GM23338 (cell line): ENCODE results near the gene EMID1. TPM values are rescaled to one million over a fixed set of nuclear protein-coding genes. Genes with fewer than 3 reads are reported as not detected.

Experiments
- ATAC-seq: fragments of 200-7000 bp; cut with Tn5 transposase; 3 replicates; pipeline ENCODE4 v1.9.1; 2020
- DNase-seq: peaks from one replicate; pipeline ENCODE4 v3.0.0-alpha.2; 2015; ENCODE audit warnings: low spot score
- H2AFZ ChIP-seq: fragments of 200-600 bp; sonication (generic); 2 replicates; pipeline ENCODE4 v1.8.0; 2016; ENCODE audit warnings: antibody characterized with exemption, mild to moderate bottlenecking, moderate library complexity
- H3F3A ChIP-seq: fragments of 200-600 bp; sonication (generic); replicated peaks from 2 replicates; pipeline ENCODE4 v1.8.0; 2017; ENCODE audit warnings: antibody characterized with exemption, mixed run types, low read depth
- H3K27ac ChIP-seq: fragments of 200-600 bp; sonication (generic); 2 replicates; pipeline ENCODE4 v1.6.1; 2016; ENCODE audit warnings: low read depth
- H3K27me3 ChIP-seq: fragments of 200-600 bp; sonication (generic); 2 replicates; pipeline ENCODE4 v1.8.0; 2016; ENCODE audit warnings: mild to moderate bottlenecking, mixed run types, moderate library complexity; ENCODE audit not compliant: insufficient read depth
- H3K36me3 ChIP-seq: fragments of 200-600 bp; sonication (generic); 2 replicates; pipeline ENCODE4 v1.8.0; 2016; ENCODE audit warnings: mild to moderate bottlenecking; ENCODE audit not compliant: insufficient read depth
- H3K4me1 ChIP-seq: fragments of 200-600 bp; sonication (generic); 2 replicates; pipeline ENCODE4 v1.8.0; 2016; ENCODE audit warnings: mild to moderate bottlenecking, moderate library complexity; ENCODE audit not compliant: insufficient read depth
- H3K4me2 ChIP-seq: fragments of 200-600 bp; sonication (generic); 2 replicates; pipeline ENCODE4 v1.7.1; 2017; ENCODE audit warnings: mixed run types
- H3K4me3 ChIP-seq: fragments of 200-600 bp; sonication (generic); 2 replicates; pipeline ENCODE4 v1.6.1; 2016; ENCODE audit warnings: mixed run types
- H3K79me2 ChIP-seq: fragments of 200-600 bp; sonication (generic); replicated peaks from 2 replicates; pipeline ENCODE4 v1.8.0; 2017; ENCODE audit warnings: mild to moderate bottlenecking; ENCODE audit not compliant: insufficient read depth
- H3K9me2 ChIP-seq: fragments of 200-600 bp; sonication (generic); 2 replicates; pipeline ENCODE4 v1.8.0; 2017; ENCODE audit not compliant: insufficient read depth
- H4K20me1 ChIP-seq: fragments of 200-600 bp; sonication (generic); replicated peaks from 2 replicates; pipeline ENCODE4 v1.8.0; 2017; ENCODE audit warnings: mild to moderate bottlenecking; ENCODE audit not compliant: insufficient read depth
- H3K27ac Mint-ChIP-seq: 2 replicates; pipeline ENCODE4 v1.8.0; 2020; ENCODE audit warnings: inconsistent platforms, mild to moderate bottlenecking, moderate library complexity, mixed read lengths
- H3K27me3 Mint-ChIP-seq: 3 replicates; pipeline ENCODE4 v1.8.0; 2022; ENCODE audit warnings: low read depth, mild to moderate bottlenecking, moderate library complexity, mixed read lengths, inconsistent platforms; ENCODE audit not compliant: insufficient read depth, poor library complexity
- H3K36me3 Mint-ChIP-seq: 3 replicates; pipeline ENCODE4 v1.8.0; 2021; ENCODE audit warnings: low read depth, mild to moderate bottlenecking, inconsistent platforms, moderate library complexity, mixed read lengths
- H3K4me1 Mint-ChIP-seq: 3 replicates; pipeline ENCODE4 v1.8.0; 2020; ENCODE audit warnings: mild to moderate bottlenecking, inconsistent platforms, mixed read lengths
- H3K4me3 Mint-ChIP-seq: 3 replicates; pipeline ENCODE4 v1.8.0; 2021; ENCODE audit warnings: moderate library complexity, mild to moderate bottlenecking, inconsistent platforms, mixed read lengths
- H3K9me3 Mint-ChIP-seq: 3 replicates; pipeline ENCODE4 v1.8.0; 2020; ENCODE audit warnings: moderate library complexity, mild to moderate bottlenecking, inconsistent platforms, mixed read lengths
- CREB1 ChIP-seq: fragments of 250-450 bp; sonication (Bioruptor Pico); IDR thresholded peaks from 2 replicates; pipeline ENCODE4 v1.5.0; 2020; ENCODE audit warnings: low read depth, mild to moderate bottlenecking, moderate library complexity
- NANOG ChIP-seq: IDR thresholded peaks from 2 replicates; pipeline ENCODE4 v1.6.1; 2016; ENCODE audit warnings: antibody characterized with exemption, borderline replicate concordance
- ZNF114 ChIP-seq: fragments of 250-450 bp; sonication (Bioruptor Pico); IDR thresholded peaks from 2 replicates; pipeline ENCODE4 v1.5.0; 2020; ENCODE audit warnings: mild to moderate bottlenecking, moderate library complexity
- ZNF331 ChIP-seq: fragments of 250-450 bp; sonication (Bioruptor Pico); IDR thresholded peaks from 2 replicates; pipeline ENCODE4 v1.5.0; 2020; ENCODE audit warnings: low read depth, mild to moderate bottlenecking, moderate library complexity
- polyA plus RNA-seq: library from polyadenylated mRNA; unstranded; fragments of >200 nt; fragmentation: Nextera tagmentation; extraction: Ambion mirVana; gene quantifications from 2 replicates; pipeline ENCODE4 v1.2.1, GENCODE V29; 2016
- total RNA-seq: library from RNA; depleted of rRNA; stranded (reverse); fragments of >200 nt; shearing (Covaris generic); gene quantifications from 2 replicates; pipeline ENCODE4 v1.2.3, GENCODE V29; 2014
- TF ChIP-seq, protein P1 (sequence below): IDR thresholded peaks from one replicate; pipeline ENCODE4 v1.6.1; 2018; ENCODE audit warnings: antibody characterized with exemption; ENCODE audit not compliant: unreplicated experiment
- TF ChIP-seq, protein P2 (sequence below): IDR thresholded peaks from 2 replicates; pipeline ENCODE4 v1.6.1; 2016; ENCODE audit warnings: antibody characterized with exemption
- TF ChIP-seq, protein P3 (sequence below), 2 experiments: fragments of 200-600 bp in 1 of 2; sonication (generic) in 1 of 2; conservative IDR thresholded peaks; 2 replicates each; pipeline versions ENCODE4 v1.5.1 to v1.6.1; 2016 to 2017; ENCODE audit warnings: antibody characterized with exemption in 2 of 2, low read depth in 2 of 2, mild to moderate bottlenecking in 2 of 2, moderate library complexity in 1 of 2
- TF ChIP-seq, protein P4 (sequence below): fragments of 250-450 bp; sonication (Bioruptor Pico); IDR thresholded peaks from 2 replicates; pipeline ENCODE4 v1.5.0; 2020; ENCODE audit warnings: mild to moderate bottlenecking, moderate library complexity

Gene EMID1
- total and polyA plus RNA-seq, 2 experiments from 2014 or later: 3.0 to 13.4 TPM

DNA sequence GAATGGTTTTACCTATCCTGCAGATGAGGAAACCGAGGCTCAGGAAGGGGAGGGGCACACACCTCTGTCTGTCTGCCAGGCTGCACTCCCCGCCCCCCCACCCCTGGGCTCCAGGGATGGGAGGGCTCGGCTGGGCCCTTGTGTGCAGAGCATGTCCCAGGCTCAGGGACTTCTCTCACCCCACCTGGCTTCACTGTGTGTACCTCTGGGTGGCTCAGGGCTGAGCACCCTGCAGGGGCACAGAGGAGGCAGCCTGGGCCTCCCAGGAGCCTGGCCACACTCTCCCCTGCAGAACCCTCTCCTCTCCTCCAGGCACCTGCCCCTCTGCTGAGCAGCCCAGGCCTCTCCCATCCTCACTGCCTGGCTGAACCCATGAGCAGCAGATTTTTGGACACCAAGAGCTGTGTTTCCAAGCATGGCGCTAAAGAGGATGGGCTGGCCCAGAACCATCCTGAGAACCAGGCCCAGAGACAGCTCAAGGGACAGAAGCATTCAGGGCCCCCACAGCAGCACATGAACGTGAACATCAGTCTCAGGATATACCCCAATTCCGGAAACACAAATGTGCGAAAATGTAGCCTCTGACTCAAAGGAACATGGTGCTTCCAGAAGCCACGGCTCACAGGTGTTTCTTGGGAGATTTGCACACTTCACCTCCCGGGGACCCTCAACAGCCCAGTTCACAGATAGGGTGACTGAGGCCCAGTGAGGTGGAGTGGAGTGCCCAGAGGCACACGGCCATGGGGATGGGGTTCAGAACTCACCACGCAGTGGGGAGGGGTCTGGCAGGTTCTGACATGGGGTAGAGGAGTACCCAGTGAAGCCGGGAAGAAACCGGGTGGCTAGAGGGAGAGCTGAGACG is 10.5 kb downstream of the EMID1 start (continued):
- no peak for TF ChIP-seq ZNF331 (CRISPR knock-in tag)
- TF ChIP-seq, protein P1, sequence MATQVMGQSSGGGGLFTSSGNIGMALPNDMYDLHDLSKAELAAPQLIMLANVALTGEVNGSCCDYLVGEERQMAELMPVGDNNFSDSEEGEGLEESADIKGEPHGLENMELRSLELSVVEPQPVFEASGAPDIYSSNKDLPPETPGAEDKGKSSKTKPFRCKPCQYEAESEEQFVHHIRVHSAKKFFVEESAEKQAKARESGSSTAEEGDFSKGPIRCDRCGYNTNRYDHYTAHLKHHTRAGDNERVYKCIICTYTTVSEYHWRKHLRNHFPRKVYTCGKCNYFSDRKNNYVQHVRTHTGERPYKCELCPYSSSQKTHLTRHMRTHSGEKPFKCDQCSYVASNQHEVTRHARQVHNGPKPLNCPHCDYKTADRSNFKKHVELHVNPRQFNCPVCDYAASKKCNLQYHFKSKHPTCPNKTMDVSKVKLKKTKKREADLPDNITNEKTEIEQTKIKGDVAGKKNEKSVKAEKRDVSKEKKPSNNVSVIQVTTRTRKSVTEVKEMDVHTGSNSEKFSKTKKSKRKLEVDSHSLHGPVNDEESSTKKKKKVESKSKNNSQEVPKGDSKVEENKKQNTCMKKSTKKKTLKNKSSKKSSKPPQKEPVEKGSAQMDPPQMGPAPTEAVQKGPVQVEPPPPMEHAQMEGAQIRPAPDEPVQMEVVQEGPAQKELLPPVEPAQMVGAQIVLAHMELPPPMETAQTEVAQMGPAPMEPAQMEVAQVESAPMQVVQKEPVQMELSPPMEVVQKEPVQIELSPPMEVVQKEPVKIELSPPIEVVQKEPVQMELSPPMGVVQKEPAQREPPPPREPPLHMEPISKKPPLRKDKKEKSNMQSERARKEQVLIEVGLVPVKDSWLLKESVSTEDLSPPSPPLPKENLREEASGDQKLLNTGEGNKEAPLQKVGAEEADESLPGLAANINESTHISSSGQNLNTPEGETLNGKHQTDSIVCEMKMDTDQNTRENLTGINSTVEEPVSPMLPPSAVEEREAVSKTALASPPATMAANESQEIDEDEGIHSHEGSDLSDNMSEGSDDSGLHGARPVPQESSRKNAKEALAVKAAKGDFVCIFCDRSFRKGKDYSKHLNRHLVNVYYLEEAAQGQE: no peak
- TF ChIP-seq, protein P2, sequence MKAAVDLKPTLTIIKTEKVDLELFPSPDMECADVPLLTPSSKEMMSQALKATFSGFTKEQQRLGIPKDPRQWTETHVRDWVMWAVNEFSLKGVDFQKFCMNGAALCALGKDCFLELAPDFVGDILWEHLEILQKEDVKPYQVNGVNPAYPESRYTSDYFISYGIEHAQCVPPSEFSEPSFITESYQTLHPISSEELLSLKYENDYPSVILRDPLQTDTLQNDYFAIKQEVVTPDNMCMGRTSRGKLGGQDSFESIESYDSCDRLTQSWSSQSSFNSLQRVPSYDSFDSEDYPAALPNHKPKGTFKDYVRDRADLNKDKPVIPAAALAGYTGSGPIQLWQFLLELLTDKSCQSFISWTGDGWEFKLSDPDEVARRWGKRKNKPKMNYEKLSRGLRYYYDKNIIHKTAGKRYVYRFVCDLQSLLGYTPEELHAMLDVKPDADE: no peak
- TF ChIP-seq ZNF114 (CRISPR knock-in tag): no peak
- no peak for TF ChIP-seq CREB1 (CRISPR knock-in tag)
- no peak for TF ChIP-seq NANOG
- TF ChIP-seq, protein P3, sequence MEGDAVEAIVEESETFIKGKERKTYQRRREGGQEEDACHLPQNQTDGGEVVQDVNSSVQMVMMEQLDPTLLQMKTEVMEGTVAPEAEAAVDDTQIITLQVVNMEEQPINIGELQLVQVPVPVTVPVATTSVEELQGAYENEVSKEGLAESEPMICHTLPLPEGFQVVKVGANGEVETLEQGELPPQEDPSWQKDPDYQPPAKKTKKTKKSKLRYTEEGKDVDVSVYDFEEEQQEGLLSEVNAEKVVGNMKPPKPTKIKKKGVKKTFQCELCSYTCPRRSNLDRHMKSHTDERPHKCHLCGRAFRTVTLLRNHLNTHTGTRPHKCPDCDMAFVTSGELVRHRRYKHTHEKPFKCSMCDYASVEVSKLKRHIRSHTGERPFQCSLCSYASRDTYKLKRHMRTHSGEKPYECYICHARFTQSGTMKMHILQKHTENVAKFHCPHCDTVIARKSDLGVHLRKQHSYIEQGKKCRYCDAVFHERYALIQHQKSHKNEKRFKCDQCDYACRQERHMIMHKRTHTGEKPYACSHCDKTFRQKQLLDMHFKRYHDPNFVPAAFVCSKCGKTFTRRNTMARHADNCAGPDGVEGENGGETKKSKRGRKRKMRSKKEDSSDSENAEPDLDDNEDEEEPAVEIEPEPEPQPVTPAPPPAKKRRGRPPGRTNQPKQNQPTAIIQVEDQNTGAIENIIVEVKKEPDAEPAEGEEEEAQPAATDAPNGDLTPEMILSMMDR (conservative IDR thresholded peaks at IDR 0.05; ENCODE audit: low read depth in 2 of 2): no peak

DNA sequence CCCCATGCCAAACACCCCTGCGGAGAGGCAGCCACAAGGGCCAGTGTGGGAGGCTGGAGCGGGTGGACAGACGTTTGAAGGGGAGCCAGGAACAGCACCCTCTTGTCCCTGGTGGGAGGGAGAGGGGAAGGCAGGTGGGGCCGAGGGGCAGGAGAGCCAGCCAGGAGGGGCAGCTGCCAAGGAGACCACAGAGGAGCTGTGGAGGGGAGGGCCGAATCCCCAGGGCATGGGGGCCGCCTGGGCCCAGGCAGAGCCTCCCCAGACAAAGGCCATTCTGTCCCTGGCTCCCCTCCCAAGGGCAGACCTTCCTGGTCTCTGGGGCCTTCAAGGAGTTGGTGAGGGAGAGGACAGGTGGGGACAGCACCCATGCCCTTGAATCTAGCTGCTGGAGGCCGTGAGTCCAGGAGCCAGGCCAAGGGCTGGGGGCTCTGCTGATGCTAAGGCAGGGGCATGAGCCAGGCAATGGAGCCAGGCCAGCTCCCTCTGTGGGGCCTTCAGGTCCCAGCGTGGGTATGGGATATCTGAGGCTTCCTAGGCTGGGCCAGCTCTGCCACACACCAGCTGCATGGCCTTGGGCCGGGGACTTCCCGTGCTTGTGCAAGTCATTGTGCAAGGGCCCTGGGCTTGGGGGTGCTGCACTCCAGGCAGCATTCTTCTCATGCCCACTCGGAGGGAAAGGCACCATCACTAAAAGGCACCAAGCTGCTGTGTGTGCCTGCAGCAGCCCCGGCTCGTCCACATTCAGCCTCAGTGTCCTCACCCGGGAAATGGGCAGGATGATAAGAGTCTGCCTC is 11.4 kb downstream of the EMID1 start:
- no peaks in the 10 kb centered on the region for H3K79me2 ChIP-seq
- H3K4me2 ChIP-seq: no peak overlapping the region
- Mint-ChIP-seq H3K4me3 (no peak overlapping the region), H3K4me1 (peaks cover 27% of the 10 kb centered on the region), H3K27ac (no peak overlapping the region), H3K9me3 (no peaks in the 10 kb centered on the region), H3K36me3 (no peaks in the 10 kb centered on the region), H3K27me3 (peaks cover 18% of the 10 kb centered on the region)
- ATAC-seq: no peak; the same call in 2 of the 3 replicates
- no peaks in the 10 kb centered on the region for H3K36me3 ChIP-seq
- no peak overlapping the region for H2AFZ ChIP-seq
- H3K27me3 ChIP-seq: no peaks in the 10 kb centered on the region
- H3K4me1 ChIP-seq: peaks cover 6% of the 10 kb centered on the region; the same call in 1 of the 2 replicates
- H3K27ac ChIP-seq: no peak overlapping the region
- H3F3A ChIP-seq: no peaks in the 10 kb centered on the region
- H3K9me2 ChIP-seq: no peaks in the 10 kb centered on the region
- DNase-seq: no peak
- H4K20me1 ChIP-seq: no peaks in the 10 kb centered on the region; the same call in 1 of the 2 replicates
- H3K4me3 ChIP-seq: no peak overlapping the region
- TF ChIP-seq, protein P2: no peak
- TF ChIP-seq, protein P4, sequence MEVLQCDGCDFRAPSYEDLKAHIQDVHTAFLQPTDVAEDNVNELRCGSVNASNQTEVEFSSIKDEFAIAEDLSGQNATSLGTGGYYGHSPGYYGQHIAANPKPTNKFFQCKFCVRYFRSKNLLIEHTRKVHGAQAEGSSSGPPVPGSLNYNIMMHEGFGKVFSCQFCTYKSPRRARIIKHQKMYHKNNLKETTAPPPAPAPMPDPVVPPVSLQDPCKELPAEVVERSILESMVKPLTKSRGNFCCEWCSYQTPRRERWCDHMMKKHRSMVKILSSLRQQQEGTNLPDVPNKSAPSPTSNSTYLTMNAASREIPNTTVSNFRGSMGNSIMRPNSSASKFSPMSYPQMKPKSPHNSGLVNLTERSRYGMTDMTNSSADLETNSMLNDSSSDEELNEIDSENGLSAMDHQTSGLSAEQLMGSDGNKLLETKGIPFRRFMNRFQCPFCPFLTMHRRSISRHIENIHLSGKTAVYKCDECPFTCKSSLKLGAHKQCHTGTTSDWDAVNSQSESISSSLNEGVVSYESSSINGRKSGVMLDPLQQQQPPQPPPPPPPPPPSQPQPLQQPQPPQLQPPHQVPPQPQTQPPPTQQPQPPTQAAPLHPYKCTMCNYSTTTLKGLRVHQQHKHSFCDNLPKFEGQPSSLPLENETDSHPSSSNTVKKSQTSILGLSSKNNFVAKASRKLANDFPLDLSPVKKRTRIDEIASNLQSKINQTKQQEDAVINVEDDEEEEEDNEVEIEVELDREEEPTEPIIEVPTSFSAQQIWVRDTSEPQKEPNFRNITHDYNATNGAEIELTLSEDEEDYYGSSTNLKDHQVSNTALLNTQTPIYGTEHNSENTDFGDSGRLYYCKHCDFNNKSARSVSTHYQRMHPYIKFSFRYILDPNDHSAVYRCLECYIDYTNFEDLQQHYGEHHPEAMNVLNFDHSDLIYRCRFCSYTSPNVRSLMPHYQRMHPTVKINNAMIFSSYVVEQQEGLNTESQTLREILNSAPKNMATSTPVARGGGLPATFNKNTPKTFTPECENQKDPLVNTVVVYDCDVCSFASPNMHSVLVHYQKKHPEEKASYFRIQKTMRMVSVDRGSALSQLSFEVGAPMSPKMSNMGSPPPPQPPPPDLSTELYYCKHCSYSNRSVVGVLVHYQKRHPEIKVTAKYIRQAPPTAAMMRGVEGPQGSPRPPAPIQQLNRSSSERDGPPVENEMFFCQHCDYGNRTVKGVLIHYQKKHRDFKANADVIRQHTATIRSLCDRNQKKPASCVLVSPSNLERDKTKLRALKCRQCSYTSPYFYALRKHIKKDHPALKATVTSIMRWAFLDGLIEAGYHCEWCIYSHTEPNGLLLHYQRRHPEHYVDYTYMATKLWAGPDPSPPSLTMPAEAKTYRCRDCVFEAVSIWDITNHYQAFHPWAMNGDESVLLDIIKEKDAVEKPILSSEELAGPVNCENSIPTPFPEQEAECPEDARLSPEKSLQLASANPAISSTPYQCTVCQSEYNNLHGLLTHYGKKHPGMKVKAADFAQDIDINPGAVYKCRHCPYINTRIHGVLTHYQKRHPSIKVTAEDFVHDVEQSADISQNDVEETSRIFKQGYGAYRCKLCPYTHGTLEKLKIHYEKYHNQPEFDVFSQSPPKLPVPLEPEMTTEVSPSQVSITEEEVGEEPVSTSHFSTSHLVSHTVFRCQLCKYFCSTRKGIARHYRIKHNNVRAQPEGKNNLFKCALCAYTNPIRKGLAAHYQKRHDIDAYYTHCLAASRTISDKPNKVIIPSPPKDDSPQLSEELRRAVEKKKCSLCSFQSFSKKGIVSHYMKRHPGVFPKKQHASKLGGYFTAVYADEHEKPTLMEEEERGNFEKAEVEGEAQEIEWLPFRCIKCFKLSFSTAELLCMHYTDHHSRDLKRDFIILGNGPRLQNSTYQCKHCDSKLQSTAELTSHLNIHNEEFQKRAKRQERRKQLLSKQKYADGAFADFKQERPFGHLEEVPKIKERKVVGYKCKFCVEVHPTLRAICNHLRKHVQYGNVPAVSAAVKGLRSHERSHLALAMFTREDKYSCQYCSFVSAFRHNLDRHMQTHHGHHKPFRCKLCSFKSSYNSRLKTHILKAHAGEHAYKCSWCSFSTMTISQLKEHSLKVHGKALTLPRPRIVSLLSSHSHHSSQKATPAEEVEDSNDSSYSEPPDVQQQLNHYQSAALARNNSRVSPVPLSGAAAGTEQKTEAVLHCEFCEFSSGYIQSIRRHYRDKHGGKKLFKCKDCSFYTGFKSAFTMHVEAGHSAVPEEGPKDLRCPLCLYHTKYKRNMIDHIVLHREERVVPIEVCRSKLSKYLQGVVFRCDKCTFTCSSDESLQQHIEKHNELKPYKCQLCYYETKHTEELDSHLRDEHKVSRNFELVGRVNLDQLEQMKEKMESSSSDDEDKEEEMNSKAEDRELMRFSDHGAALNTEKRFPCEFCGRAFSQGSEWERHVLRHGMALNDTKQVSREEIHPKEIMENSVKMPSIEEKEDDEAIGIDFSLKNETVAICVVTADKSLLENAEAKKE (CRISPR knock-in tag): no peak
